SH-SY5Y (cell line): ENCODE results near the gene JAK2.

Experiments
- GATA2 ChIP-seq: IDR thresholded peaks from 2 replicates; pipeline ENCODE4 v1.6.1; 2011; ENCODE audit warnings: mild to moderate bottlenecking, low read depth, low read length
- GATA3 ChIP-seq: IDR thresholded peaks from 2 replicates; pipeline ENCODE4 v1.6.1; 2011; ENCODE audit warnings: low read depth, mild to moderate bottlenecking, low read length, moderate library complexity

- 0 out of 2 replicates have a peak, but pooled peaks have one; percentile 8 for TF ChIP-seq GATA2
- TF ChIP-seq GATA3: no peak
Measured at GRCh38 chr9:4973902-4974301, 11.2 kb upstream of the JAK2 start.
